Ramos (cell line): ENCODE data around the gene ASNS.
"Not testable (repeated sequence)": the region's sequence is repeated elsewhere in the genome, so short reads cannot be mapped to it uniquely, and the experiment has no call there.

Source experiments
- in situ Hi-C: fragments of 300-500 bp; cut with MboI; formaldehyde crosslinking; loops from one replicate; pipeline ENCODE4 v1.14.3; 2022; ENCODE audit warnings: low sequenced_read_pairs; ENCODE audit not compliant: unreplicated experiment

Gene ASNS, protein sequence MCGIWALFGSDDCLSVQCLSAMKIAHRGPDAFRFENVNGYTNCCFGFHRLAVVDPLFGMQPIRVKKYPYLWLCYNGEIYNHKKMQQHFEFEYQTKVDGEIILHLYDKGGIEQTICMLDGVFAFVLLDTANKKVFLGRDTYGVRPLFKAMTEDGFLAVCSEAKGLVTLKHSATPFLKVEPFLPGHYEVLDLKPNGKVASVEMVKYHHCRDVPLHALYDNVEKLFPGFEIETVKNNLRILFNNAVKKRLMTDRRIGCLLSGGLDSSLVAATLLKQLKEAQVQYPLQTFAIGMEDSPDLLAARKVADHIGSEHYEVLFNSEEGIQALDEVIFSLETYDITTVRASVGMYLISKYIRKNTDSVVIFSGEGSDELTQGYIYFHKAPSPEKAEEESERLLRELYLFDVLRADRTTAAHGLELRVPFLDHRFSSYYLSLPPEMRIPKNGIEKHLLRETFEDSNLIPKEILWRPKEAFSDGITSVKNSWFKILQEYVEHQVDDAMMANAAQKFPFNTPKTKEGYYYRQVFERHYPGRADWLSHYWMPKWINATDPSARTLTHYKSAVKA

DNA sequence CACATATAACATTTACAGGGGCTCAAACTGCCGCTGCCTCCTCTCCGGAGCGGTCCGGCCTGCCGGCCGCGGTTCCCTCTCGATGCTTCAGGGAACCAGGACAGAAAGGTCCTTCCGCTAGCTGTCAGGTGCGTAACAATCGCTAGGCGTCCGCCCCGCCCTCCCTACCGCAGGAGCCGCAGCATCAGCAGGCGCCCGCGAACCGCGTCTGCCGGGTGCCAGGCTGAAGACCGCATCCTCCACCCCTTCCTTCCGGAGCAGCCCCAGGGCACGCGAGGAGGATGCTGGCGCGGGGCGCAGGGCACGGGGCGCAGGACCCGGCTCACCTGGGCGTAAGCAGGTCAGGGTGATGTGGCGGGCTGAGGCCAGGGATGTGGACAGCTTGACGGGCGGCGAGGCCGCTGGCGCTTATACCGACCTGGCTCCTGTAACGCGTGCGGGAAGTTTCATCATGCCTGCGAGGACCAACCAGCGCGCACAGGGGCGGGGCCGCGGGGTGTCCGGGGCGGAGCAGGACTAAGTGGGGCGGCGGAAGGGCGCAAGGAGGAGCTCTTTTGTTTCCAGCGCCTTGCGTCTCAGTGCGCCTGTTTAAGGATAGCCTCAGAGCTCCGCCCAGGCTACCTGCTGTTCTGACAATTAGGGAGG, at the start of gene ASNS:
Gene ASNS (minus strand): TSS at position 384 of the 645 bp plus-strand sequence. CDS start 3,252 bp downstream, outside the sequence.
- in situ Hi-C loops: no loop called here

DNA sequence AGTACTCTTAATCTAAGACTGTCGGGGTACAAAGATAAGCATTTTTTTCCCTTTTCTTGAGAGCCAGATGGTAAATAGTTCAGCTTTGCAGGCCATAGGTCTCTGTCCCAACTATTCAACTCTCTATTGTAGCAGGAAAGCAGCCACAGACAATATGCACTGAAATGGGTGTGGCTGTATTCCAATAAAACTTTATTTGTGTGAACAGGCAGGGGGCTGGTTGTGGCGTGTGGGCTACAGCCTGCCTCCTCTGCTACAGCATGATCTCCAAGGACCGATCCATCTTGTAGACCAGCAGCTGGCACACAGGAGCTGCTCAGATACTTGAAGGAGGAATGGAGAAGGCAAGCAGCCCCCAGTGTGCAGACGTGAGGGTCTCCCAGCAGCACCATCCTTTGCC, 49.0 kb upstream of the ASNS start:
- in situ Hi-C loops: not testable (repeated sequence)

DNA sequence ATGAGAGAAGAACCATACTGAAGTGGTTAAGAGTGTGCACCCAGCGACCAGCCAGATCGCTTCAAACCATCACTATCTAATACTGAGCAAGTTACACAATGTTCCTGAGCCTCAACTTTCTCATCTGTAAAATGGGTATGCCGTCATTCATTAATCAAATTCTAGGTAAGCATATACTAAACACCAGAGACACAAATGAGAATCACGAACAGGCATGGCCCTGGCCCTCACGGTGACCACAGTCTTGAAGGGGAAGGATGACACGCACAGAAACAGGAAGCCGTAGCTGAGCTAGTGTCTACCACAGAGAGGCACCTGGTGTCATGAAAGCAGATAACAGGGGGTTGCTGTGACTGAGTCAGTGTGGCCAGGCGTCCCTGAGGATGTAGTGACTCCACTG, 43.1 kb upstream of the ASNS start:
- in situ Hi-C loops: not testable (repeated sequence)

DNA sequence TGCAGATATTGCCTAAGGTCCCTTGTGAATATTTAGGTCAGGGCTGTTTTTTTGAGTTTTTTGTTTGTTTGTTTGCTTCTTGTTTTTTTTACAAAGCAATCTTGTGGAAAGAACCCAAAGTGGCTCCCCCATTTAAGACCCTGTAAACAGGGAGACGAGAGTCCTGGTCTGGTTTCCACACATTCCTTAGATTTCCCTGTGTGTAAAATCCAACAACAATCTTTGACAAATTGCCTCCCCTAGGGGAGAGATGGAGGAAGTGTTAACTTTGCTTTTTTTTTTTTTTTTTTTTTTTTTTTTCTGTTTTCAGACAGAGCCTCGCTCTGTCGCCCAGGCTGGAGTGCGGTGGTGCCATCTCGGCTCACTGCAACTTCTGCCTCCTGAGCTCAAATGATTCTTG, 40.1 kb upstream of the ASNS start:
- in situ Hi-C loops: not testable (repeated sequence)

DNA sequence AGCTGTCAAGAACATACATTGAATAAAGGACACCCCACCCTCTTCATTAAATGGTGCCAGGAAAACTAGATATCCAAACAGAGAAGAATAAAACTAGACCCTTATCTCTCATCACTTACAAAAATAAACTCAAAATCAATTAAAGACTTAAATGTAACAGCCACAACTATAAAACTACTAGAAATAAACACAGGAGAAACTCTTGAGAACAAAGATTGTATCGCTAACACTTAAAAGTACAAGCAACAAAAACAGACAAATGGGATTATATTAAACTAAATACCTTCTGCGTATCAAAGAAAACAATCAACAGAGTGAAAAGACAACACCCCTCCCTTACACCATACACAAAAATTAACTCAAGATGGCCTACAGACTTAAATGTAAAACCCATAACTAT, 24.7 kb upstream of the ASNS start:
- in situ Hi-C loops: not testable (repeated sequence)

DNA sequence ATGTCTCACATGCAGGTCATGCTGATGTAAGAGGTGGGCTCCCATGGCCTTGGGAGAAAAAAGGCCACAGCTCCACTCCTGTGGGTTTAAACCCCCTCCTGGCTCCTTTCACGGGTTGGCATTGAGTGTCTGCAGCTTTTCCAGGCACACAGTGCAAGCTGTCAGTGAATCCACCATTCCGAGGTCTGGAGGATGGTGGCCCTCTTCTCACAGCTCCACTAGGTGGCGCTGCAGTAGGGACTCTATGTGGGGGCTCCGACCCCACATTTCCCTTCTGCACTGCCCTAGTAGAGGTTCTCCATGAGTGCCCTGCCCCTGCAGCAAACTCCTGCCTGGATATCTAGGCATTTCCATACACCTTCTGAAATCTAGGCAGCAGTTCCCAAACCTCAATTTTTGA, 19.5 kb upstream of the ASNS start:
- in situ Hi-C loops: not testable (repeated sequence)

DNA sequence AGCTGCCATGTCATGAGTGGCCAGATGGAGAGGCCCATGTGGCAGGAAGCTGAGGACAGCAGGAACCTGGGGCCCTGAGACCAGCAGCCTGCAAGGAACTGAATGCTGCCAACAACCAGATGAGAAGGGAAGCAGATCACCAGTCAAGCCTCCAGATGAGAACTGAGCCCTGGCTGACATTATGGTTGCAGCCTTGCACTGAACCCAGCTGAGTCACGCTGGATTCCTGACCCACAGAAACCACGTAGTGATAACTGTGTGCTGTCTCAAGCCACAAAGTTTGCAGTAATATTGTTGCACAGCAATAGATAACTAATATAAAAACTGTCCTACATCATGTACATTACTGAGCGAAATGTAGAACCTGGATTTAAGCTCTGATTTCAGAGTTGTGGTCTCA, 7.3 kb upstream of the ASNS start:
- in situ Hi-C loops: not testable (repeated sequence)

DNA sequence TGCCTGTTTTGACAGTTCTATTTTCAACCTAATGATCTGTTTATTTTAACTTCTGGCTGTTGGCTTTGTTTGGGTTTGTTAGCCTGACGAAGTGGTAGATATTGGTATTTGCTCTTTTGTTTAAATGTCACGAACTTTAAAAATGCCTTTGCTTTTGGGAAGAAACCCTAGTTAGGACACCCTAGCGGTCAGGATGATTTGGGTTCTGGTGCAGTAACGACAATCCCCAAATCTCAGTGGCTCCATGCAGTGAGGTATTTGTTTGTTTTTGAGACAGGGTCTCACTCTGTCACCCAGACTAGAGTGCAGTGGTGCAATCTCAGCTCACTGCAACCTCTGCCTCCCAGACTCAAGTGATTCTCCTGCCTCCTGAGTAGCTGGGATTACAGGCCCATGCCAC, 2.7 kb upstream of the ASNS start:
- in situ Hi-C loops: not testable (repeated sequence)

DNA sequence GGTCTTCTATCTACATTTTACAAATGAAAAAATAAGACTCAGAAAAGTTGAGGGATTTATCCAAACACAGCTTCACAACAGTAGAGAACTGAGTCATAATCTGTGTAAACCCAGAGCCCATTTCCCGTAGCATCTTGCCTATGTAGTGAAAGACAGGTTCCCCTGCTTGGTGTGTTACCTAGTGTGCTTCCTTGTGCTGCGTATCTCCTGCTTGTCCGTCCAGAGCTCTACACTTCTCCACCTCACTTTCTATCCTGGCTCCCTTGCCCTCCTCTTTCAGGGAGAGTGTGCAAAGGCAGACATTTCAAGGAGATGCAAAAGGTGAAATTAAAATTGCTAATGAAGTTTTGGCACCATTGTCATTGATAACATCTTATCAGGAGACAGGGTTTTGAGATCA, 1.4 kb upstream of the ASNS start:
- in situ Hi-C loops: no loop called here

DNA sequence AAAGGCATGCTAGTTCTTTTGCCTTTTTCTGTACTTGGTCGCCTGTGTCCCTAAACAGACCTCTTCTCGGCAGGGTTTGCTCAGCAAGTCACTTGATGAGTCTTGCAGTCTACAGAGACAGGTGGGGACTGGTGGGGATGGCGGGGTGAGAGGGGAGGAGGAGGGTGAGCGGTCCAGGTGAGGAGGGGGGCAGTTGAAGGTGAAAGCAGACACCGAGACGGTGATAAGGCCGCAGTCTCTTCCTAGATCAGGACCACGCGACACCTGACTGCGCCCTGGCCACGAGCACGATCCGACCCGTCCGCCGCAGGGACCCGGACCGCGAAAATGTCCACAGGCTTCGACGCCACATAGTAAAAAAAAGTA, 566 bp downstream of the ASNS start:
- in situ Hi-C loops: no loop called here

DNA sequence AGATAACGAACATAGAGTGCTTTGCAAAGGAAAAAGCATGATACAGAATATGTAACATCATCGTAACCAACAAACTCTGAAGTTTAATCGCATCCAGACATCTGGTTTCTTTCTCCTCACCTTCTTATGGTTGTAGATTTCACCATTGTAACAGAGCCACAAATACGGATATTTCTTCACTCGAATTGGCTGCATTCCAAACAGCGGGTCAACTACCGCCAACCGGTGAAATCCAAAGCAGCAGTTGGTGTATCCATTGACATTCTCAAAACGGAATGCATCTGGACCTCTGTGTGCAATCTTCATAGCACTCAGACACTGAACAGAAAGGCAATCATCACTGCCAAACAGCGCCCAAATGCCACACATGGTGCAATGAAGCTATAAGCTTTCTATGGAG, 3.4 kb downstream of the ASNS start:
- in situ Hi-C loops: no loop called here

DNA sequence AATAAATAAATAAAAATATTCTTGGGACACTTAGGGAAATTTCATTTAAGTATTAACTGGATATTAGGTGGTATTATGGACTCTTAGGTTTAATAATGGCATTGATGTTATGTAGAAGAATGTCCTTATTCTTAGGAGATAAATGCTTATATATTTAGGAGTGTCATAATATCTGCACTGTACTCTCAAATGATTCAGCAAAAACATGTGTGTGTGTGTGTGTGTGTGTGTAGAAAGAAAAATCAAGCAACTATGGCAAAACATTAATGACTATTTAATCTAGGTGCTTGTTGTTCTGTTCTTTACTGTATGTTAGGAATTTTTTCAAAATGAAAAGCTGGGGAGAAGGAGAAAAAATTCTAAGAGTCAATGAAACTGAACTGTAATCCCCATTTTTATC, 3.9 kb downstream of the ASNS start:
- in situ Hi-C loops: no loop called here

DNA sequence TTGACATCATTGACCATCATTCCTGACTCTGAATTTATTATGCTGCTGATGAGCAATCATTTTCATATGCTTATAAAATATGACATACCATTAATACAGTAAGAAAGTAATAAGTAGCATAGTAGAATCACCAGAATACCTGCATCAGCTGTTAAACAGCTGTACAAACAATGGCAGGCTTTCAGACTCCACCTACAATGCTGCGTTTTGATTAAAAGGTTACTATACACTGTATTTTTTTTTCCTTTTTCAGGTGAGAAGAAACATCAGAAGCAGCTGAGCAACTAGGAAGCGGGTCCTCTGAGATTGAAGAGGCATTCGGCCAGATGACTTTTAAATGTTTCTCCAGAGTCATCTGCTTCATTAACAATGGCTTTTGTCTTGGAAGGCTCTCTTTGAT, 7.1 kb downstream of the ASNS start:
- in situ Hi-C loops: no loop called here

DNA sequence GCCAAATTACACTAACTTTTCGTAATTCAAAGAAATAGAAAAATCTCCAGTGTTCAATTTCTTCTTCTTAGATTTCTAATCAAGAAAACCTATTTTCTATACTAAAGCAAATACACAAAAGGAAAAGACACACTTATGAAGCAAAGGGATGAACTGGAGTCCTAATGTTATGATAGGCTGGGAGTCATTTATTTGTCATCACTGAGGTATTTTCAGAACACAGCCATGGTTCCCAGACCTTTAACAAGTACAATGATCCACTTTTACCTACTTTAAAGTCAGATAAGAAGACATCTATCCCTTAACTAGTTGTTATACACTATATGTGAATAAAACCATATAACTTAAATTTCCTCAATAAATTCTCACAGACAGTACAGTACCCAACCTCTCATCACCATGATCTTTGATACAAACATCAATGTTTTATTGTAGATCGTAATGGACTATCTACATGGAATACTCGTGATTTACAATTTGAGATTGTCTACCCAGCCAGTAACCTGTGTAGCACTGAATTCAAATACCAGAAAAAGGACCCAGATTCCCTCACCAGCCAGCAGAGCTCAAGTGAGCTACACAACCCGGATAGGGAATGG, 12.5 kb downstream of the ASNS start:
- in situ Hi-C loops: no loop called here

DNA sequence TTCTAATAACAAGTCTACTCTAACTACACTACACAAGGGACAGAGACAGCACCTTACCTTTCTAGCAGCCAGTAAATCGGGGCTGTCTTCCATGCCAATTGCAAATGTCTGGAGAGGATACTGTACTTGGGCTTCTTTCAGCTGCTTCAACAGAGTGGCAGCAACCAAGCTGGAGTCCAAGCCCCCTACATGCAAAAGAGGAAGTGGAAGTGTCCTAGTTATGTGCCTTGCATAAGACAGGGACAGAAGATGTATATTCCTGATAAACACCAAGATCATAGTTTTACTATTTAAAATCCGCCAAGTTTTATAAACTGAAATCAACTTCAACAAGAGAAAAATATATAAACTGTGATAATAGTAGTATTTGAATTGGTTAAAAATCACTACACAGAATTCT, 14.0 kb downstream of the ASNS start:
- in situ Hi-C loops: no loop called here

DNA sequence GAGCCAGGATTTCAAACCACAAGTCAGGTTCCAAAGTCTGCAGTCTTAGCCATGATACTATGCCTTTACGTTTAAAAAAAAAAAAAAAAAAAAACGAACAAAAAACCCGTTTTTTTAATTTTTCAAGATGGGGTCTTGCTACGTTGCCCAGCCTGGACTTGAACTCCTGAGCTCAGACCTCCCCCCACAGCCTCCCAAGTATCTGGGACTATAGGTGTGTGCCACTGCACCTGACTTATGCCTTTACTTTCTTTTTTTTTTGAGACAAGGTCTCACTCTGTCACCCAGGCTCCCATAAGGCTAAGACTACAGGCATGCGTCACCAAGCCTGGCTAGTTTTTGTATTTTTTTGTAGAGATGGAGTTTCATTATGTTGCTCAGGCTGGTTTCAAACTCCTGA, 14.7 kb downstream of the ASNS start:
- in situ Hi-C loops: no loop called here

DNA sequence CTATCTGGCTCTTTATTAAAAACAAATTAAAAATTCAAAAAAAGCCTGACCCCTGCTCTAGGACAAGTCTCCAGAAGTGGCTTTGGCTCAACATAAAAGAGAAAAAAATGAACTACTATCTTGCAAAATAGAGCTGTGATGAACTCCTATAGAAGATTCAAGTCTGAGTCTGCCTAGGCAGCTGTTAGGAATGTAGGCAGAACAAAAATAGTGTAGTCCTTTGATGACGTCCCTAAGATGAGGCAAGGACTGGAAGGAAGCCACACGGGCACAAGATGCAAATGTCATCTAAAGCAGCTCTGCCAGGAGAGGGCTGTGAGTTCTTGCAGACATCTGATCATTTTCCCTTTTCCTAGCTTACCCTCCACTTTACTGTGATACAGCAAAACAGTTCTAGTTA, 20.5 kb downstream of the ASNS start:
- in situ Hi-C loops: no loop called here

DNA sequence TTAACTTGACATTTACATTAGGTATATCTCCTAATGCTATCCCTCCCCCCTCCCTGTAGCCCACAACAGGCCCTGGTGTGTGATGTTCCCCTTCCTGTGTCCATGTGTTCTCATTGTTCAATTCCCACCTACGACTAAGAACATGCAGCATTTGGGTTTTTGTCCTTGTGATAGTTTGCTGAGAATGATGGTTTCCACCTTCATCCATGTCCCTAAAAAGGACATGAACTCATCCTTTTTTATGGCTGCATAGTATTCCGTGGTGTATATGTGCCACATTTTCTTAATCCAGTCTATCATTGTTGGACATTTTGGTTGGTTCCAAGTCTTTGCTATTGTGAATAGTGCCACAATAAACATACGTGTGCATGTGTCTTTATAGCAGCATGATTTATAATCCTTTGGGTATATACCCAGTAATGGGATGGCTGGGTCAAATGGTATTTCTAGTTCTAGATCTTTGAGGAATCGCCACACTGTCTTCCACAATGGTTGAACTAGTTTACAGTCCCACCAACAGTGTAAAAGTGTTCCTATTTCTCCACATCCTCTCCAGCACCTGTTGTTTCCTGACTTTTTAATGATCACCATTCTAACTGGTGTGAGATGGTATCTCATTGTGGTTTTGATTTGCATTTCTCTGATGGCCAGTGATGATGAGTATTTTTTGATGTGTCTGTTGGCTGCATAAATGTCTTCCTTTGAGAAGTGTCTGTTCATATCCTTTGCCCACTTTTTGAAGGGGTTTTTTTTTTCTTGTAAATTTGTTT, 21.8 kb downstream of the ASNS start:
- in situ Hi-C loops: not testable (repeated sequence)

DNA sequence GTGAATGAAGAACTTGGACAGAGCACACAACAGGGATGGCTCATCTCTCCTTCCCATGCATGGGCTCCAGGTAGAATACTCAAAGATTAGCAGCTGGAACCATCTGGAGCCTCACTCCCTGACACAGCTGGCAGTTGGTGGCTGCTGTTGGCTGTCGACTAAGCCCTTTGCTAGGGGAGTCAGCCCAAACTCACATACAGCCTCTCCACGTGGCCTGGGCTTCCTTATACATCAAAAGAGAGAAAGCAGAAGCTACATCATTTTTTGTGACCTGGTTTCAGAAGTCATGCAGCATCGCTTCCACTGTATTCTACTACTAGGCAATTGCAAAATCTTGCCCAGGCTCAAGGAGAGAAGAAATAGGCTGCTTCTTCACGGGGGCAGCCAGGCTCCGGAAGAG, 24.4 kb downstream of the ASNS start:
- in situ Hi-C loops: loop anchor here (25.0 kb wide), 1 partner anchor 1935 kb away; no protein-coding TSS in a partner anchor

DNA sequence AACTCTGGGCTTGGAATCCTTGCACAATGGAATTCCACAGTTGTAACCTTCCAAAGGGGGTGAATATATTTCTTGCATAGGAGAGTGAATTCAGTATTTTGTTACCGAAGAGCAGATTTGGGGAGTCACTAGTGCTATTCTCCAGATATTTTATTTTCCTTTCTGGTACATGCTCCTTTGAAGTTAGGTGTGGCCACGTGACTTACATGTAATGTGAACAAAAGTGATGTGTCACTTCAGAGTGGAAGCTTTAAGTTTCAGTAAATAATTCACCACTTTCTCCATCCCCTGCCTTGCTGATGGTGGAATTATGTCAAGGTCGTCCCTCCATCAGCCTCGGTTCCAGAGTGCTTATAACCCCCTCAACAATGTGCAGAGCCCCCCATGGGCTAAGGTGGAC, 25.3 kb downstream of the ASNS start:
- in situ Hi-C loops: loop anchor here (25.0 kb wide), 1 partner anchor 1935 kb away; no protein-coding TSS in a partner anchor
